Activated CD4-positive, alpha-beta T cell treated with anti-CD3 and anti-CD28 coated beads for 48 hours (primary cell): Measurements from ENCODE around the gene HSFX2.
"Not testable (repeated sequence)": the region's sequence is repeated elsewhere in the genome, so short reads cannot be mapped to it uniquely, and the experiment has no call there.

Experiments used
- DNase-seq: peaks from one replicate; pipeline ENCODE4 v3.0.0-alpha.2; 2020

Gene HSFX2

GRCh38 chrX:149585631-149586030 lies 9.5 kb downstream of the HSFX2 start:
- not testable (repeated sequence) for DNase-seq

- not testable (repeated sequence) for DNase-seq
Observed at GRCh38 chrX:149573456-149573855, 21.7 kb downstream of the HSFX2 start.

DNA sequence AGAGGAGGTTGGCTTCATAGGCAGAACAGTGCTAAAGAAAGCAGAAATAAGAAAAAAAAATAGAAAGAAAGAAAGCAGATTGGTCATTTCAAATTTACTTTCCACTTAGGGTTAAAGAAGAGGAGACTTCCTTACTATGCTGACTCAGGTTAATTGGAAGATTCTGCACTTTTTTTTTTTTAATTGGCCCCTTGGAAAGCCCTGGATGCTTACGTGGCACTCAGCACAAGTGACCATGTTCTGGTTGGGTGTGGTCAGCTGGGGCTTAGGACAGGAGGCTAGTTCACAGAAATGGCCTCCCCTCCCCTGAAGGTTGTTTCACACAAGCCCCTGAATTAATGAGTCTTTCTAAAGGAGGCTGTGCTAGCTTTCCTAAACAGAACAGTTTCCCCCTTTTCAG lies 22.4 kb downstream of the HSFX2 start:
- no peak for DNase-seq

GRCh38 chrX:149571770-149572169 lies 23.3 kb downstream of the HSFX2 start:
- DNase-seq: no peak

GRCh38 chrX:149570668-149571067 lies 24.4 kb downstream of the HSFX2 start:
- no peak for DNase-seq

GRCh38 chrX:149569770-149570169 lies 25.3 kb downstream of the HSFX2 start:
- no peak for DNase-seq

DNA sequence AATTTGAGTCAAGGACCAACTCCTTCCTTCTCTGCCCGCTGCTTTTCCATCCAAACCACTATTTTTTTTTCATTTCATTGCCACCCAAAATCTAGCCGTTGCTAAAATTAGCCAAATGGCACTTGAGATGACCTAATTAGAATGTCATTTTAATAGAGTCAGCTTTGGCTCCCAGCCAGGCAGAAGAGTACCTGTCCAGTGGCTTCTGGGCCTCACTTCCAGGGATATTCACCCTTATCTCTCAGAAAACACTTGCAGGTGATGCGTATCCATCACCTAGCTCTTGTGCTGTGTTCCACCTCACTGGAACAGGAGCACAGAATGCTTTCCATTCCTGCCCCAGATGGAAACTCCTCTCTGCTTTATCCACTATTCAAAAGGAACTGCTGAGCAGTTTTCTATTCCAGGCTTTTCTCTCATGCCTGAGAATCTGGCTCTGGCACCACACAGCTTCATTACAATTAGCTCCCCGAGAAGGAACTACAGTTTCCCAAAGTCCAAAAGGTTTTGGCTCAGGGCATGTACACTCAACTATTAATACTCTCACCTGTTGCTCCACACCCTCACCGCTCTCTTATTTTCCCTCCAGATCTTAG lies 26.3 kb downstream of the HSFX2 start:
- DNase-seq: no peak

DNA sequence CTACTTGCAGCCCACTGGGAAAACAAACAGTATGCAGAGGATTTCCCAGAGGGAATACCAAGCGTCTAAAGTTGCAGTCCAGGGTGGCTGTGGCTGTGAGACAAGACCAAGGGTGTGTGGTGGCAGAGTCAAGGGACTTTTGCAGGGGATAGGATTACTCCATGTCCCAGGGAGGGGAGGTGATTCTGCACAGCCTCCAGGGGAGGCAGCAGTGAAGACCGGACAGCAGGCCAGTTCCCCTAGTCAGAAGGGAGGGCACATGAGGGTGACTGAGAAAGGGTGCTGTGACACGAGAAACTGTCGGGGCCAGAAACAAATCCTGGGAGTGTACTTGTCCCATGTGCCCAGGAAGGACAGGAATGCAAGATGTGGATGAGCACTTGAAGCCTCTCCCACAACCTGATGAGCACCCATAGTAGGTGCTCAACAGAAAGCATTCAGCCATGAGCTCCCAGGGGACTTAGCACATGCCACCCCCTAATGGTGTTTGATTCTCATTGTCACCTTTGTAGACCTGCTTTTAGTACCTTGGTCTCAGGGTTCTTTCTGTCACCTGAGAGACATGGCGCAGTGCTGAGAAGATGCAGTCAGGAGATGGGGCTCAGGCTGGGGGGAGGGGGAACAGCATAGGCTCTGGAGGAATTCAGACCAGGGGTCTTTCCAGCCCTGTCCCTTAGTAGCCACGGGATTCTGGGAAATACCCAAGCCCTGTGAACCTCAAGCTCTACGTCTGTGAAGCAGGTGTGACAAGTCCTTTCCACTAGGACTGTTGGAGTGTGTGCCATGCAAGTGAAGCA lies 27.3 kb downstream of the HSFX2 start:
- DNase-seq: no peak

- no peak for DNase-seq
Observed at GRCh38 chrX:149563359-149563758, 31.8 kb downstream of the HSFX2 start.

GRCh38 chrX:149555251-149555650 lies 39.9 kb downstream of the HSFX2 start:
- not testable (repeated sequence) for DNase-seq

DNA sequence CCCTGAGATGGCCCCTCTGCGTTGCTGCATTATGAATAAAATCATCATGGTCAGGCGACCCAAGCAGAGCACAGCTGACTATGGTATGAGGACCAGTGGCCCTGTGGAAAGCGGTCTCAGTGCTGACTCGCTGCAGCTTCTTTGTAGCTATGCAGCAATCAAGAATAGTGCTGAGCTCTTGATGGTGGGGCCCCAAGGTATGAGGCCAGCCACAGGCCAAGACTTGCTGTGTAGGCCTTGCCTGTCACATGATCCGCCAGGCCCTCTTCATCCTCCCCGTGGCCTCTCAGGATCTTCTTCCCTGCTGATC lies 43.2 kb downstream of the HSFX2 start:
- DNase-seq: not testable (repeated sequence)

GRCh38 chrX:149551245-149551938 lies 43.7 kb downstream of the HSFX2 start:
- not testable (repeated sequence) for DNase-seq

DNA sequence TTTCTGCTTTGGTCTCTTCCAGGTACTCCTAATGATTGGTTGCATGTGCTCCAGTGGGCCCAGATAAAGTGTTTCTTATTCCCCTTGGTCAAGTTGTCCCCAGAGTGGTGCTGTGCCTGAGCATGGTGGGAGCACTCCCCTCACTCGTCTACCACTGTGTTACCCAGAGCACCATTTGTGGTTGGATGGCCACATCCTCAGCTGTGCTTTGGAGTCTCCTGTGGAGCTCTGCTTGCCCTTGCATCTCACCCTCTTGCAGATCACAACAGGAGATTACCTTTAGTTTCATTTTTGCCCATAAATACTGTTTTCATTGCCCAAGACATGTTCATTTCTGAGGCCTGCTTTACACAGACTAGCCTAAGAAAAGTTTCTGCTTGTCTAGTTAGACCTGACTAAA lies 44.7 kb downstream of the HSFX2 start:
- DNase-seq: not testable (repeated sequence)

- not testable (repeated sequence) for DNase-seq
Observed at GRCh38 chrX:149549701-149550100, 45.4 kb downstream of the HSFX2 start, which contains the start of gene HSFX3. Gene HSFX3, minus strand, starts transcription at chrX:149549924. Its CDS starts 72 bp downstream, at chrX:149549852.

DNA sequence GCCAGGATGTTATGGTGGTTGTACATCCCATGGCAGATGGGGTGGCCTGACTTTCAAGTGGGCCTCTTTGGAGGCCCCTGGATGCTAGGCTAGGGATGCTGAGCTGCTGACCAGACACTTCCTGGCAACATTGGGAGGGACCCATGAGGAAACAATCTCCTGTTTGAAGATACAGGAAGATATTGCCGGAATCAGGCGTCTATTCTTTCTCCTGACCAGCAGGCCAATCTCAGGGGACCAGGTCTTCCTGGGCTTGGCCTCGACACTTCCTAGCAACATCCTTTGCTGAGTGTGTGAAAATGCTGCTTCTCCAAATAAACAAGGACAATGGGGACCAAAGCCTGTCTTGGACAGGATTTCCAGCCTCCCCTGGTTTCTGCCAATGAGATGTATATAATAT lies 47.3 kb downstream of the HSFX2 start:
- DNase-seq: not testable (repeated sequence)

GRCh38 chrX:149546962-149547361 lies 48.2 kb downstream of the HSFX2 start:
- not testable (repeated sequence) for DNase-seq

GRCh38 chrX:149545545-149546543 lies 49.3 kb downstream of the HSFX2 start:
- DNase-seq: not testable (repeated sequence)
